ES-I3 (cell line): ENCODE results near the gene LEKR1.

Experiments used
- H3K36me3 ChIP-seq: 2 replicates; pipeline ENCODE4 v1.6.1; 2013; ENCODE audit warnings: mild to moderate bottlenecking, low read length, control low read depth, moderate library complexity; ENCODE audit not compliant: insufficient read depth
- H3K4me1 ChIP-seq: 2 replicates; pipeline ENCODE4 v1.6.1; 2013; ENCODE audit warnings: mild to moderate bottlenecking, control low read depth, low read length; ENCODE audit not compliant: insufficient read depth
- H3K9ac ChIP-seq: 2 replicates; pipeline ENCODE4 v1.6.1; 2013; ENCODE audit warnings: low read depth, mild to moderate bottlenecking, low read length, moderate library complexity
- H3K9me3 ChIP-seq: 2 replicates; pipeline ENCODE4 v1.6.1; 2013; ENCODE audit warnings: mild to moderate bottlenecking, low read length, moderate library complexity; ENCODE audit not compliant: control insufficient read depth, insufficient read depth

Gene LEKR1

GRCh38 chr3:157066335-157067098, 240.4 kb downstream of the LEKR1 start:
- no peaks in the 10 kb centered on the region for H3K36me3 ChIP-seq
- no peak overlapping the region for H3K9ac ChIP-seq
- no peaks in the 10 kb centered on the region for H3K9me3 ChIP-seq
- peaks cover 21% of the 10 kb centered on the region for H3K4me1 ChIP-seq

GRCh38 chr3:157067114-157067513, 241.0 kb downstream of the LEKR1 start:
- Histone ChIP-seq H3K9ac (no peak overlapping the region), H3K9me3 (no peaks in the 10 kb centered on the region), H3K36me3 (no peaks in the 10 kb centered on the region), H3K4me1 (peaks cover 21% of the 10 kb centered on the region)

GRCh38 chr3:157069406-157069805, 243.3 kb downstream of the LEKR1 start:
- H3K9me3 ChIP-seq, result no peaks in the 10 kb centered on the region
- H3K36me3 ChIP-seq, result no peaks in the 10 kb centered on the region
- H3K9ac ChIP-seq, result no peak overlapping the region
- peaks cover 14% of the 10 kb centered on the region for H3K4me1 ChIP-seq

GRCh38 chr3:157069846-157070677, 243.9 kb downstream of the LEKR1 start:
- no peaks in the 10 kb centered on the region for H3K9me3 ChIP-seq
- H3K9ac ChIP-seq, result no peak overlapping the region
- H3K36me3 ChIP-seq, result no peaks in the 10 kb centered on the region
- H3K4me1 ChIP-seq, result peaks cover 7% of the 10 kb centered on the region

- Histone ChIP-seq H3K9me3 (no peaks in the 10 kb centered on the region), H3K4me1 (peaks cover 5% of the 10 kb centered on the region; the same call in 1 of the 2 replicates), H3K36me3 (no peaks in the 10 kb centered on the region), H3K9ac (no peak overlapping the region)
These were observed 244.5 kb downstream of the LEKR1 start for GRCh38 chr3:157070678-157070999.

GRCh38 chr3:157071744-157072525, 245.8 kb downstream of the LEKR1 start:
- H3K9ac ChIP-seq, result no peak overlapping the region

GRCh38 chr3:157073810-157074209, 247.7 kb downstream of the LEKR1 start:
- H3K9ac ChIP-seq, result no peak overlapping the region
- no peaks in the 10 kb centered on the region for H3K36me3 ChIP-seq
- H3K9me3 ChIP-seq, result no peaks in the 10 kb centered on the region
- H3K4me1 ChIP-seq, result peaks cover 9% of the 10 kb centered on the region; the same call in 1 of the 2 replicates

More at GRCh38 chr3:157071744-157072525, 245.8 kb downstream of the LEKR1 start:
- peaks cover 6% of the 10 kb centered on the region; the same call in 1 of the 2 replicates for H3K4me1 ChIP-seq
- no peaks in the 10 kb centered on the region for H3K36me3 ChIP-seq
- no peaks in the 10 kb centered on the region for H3K9me3 ChIP-seq

GRCh38 chr3:157074490-157074889, 248.3 kb downstream of the LEKR1 start:
- Histone ChIP-seq H3K36me3 (no peaks in the 10 kb centered on the region), H3K9ac (no peak overlapping the region), H3K9me3 (no peaks in the 10 kb centered on the region), H3K4me1 (peaks cover 9% of the 10 kb centered on the region; the same call in 1 of the 2 replicates)

GRCh38 chr3:157074981-157075380, 248.8 kb downstream of the LEKR1 start:
- Histone ChIP-seq H3K9ac (no peak overlapping the region), H3K9me3 (no peaks in the 10 kb centered on the region), H3K4me1 (peaks cover 9% of the 10 kb centered on the region; the same call in 1 of the 2 replicates), H3K36me3 (no peaks in the 10 kb centered on the region)

- Histone ChIP-seq H3K4me1 (peaks cover 9% of the 10 kb centered on the region; the same call in 1 of the 2 replicates), H3K9ac (no peak overlapping the region), H3K9me3 (no peaks in the 10 kb centered on the region), H3K36me3 (no peaks in the 10 kb centered on the region)
These were observed 249.7 kb downstream of the LEKR1 start for GRCh38 chr3:157075693-157076420.

- Histone ChIP-seq H3K9me3 (no peaks in the 10 kb centered on the region), H3K36me3 (no peaks in the 10 kb centered on the region), H3K9ac (no peak overlapping the region)
These were observed 251.4 kb downstream of the LEKR1 start for GRCh38 chr3:157077565-157077991.

GRCh38 chr3:157078131-157078810, 252.1 kb downstream of the LEKR1 start:
- Histone ChIP-seq H3K9me3 (no peaks in the 10 kb centered on the region), H3K9ac (no peak overlapping the region), H3K36me3 (no peaks in the 10 kb centered on the region), H3K4me1 (peaks cover 12% of the 10 kb centered on the region; the same call in 1 of the 2 replicates)

More at GRCh38 chr3:157077565-157077991, 251.4 kb downstream of the LEKR1 start:
- peaks cover 12% of the 10 kb centered on the region; the same call in 1 of the 2 replicates for H3K4me1 ChIP-seq

GRCh38 chr3:157078811-157079185, 252.6 kb downstream of the LEKR1 start:
- Histone ChIP-seq H3K4me1 (peaks cover 12% of the 10 kb centered on the region; the same call in 1 of the 2 replicates), H3K36me3 (no peaks in the 10 kb centered on the region), H3K9me3 (no peaks in the 10 kb centered on the region), H3K9ac (no peak overlapping the region)
